BLaER1 (cell line): Measurements from ENCODE around the gene HSFX2.
"Not testable (repeated sequence)": the region's sequence is repeated elsewhere in the genome, so short reads cannot be mapped to it uniquely, and the experiment has no call there.

Experiments
- H3K27ac ChIP-seq: shearing (Covaris generic); formaldehyde crosslinking; 2 replicates; pipeline ENCODE4 v1.8.1; 2022
- H3K27me3 ChIP-seq: shearing (Covaris generic); formaldehyde crosslinking; 2 replicates; pipeline ENCODE4 v1.8.1; 2022
- H3K36me3 ChIP-seq: shearing (Covaris generic); formaldehyde crosslinking; 2 replicates; pipeline ENCODE4 v1.8.1; 2022
- H3K4me1 ChIP-seq: shearing (Covaris generic); formaldehyde crosslinking; 2 replicates; pipeline ENCODE4 v1.8.1; 2022
- H3K4me2 ChIP-seq: shearing (Covaris generic); formaldehyde crosslinking; 2 replicates; pipeline ENCODE4 v1.8.1; 2022
- H3K4me3 ChIP-seq: shearing (Covaris generic); formaldehyde crosslinking; 2 replicates; pipeline ENCODE4 v1.8.1; 2022
- H3K9ac ChIP-seq: shearing (Covaris generic); formaldehyde crosslinking; 2 replicates; pipeline ENCODE4 v1.8.1; 2022
- H3K9me3 ChIP-seq: shearing (Covaris generic); formaldehyde crosslinking; 2 replicates; pipeline ENCODE4 v1.8.1; 2022
- H4K20me1 ChIP-seq: shearing (Covaris generic); formaldehyde crosslinking; 2 replicates; pipeline ENCODE4 v1.8.1; 2022

Gene HSFX2

GRCh38 chrX:149547782-149548181 is 47.3 kb downstream of the HSFX2 start:
- H3K4me2 ChIP-seq, H3K36me3 ChIP-seq, H3K9me3 ChIP-seq, H3K4me3 ChIP-seq, H3K27me3 ChIP-seq, H3K9ac ChIP-seq, H4K20me1 ChIP-seq, H3K4me1 ChIP-seq, H3K27ac ChIP-seq: not testable (repeated sequence)

DNA sequence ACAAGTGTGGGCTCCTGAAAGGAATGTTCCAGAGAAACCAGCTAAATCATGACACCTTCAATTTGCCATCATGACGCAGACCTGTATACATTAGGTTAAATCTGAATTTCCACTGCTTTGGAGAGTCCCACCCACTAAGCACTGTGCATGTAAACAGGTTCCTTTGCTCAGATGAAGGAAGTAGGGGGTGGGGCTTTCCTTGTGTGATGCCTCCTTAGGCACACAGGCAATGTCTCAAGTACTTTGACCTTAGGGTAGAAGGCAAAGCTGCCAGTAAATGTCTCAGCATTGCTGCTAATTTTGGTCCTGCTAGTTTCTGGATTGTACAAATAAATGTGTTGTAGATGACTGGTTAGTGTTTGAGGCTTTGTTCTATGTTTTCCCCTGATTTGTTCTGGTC is 48.2 kb downstream of the HSFX2 start:
- H3K9ac ChIP-seq, H3K27ac ChIP-seq, H4K20me1 ChIP-seq, H3K4me1 ChIP-seq, H3K4me2 ChIP-seq, H3K36me3 ChIP-seq, H3K4me3 ChIP-seq, H3K27me3 ChIP-seq, H3K9me3 ChIP-seq: not testable (repeated sequence)

- H3K27me3 ChIP-seq, H3K4me2 ChIP-seq, H3K9me3 ChIP-seq, H3K36me3 ChIP-seq, H3K4me3 ChIP-seq, H4K20me1 ChIP-seq, H3K27ac ChIP-seq, H3K4me1 ChIP-seq, H3K9ac ChIP-seq: not testable (repeated sequence)
These were observed 49.3 kb downstream of the HSFX2 start for GRCh38 chrX:149545545-149546543.
